ENCODE measurements around the gene SLC25A19. TPM values are rescaled to one million over a fixed set of nuclear protein-coding genes. Genes with fewer than 3 reads are reported as not detected.

SLC25A19 gene
- total RNA-seq, 4 donors from 2014 or later: 6.1 to 18.7 (median 14.4) TPM

- DNase-seq (peak in 1 of 2 donors; percentile 34), ATAC-seq (no peak)
- peak overlapping the region; percentile 82 to 100 (median 90) for H3K4me3 ChIP-seq
- TF ChIP-seq CTCF (IDR thresholded peaks at IDR 0.05 in 4 of 5, conservative IDR thresholded peaks at IDR 0.05 in 1 of 5) (no peak), POLR2A (IDR thresholded peaks at IDR 0.05) (no peak)
- in situ Hi-C loops (cut with MboI; ENCODE audit: low sequenced_read_pairs in 4 of 4) (no loop called here), intact Hi-C loops (cut with DNase I; ENCODE audit: low total_unique reads) (loop anchor here (2.0 kb wide), 1 partner anchor 17 kb away; the partner anchor contains the start of gene SLC25A19)
- peaks cover 0 to 3% of the 10 kb centered on the region in 2 donors for H3K36me3 ChIP-seq
- H3K9me3 ChIP-seq: no peaks in the 10 kb centered on the region
- H3K4me1 ChIP-seq: peaks cover 18 to 33% of the 10 kb centered on the region in 2 donors
- H3K27ac ChIP-seq: peak overlapping the region; percentile 90 to 100 (median 96)
- H3K27me3 ChIP-seq: no peaks in the 10 kb centered on the region
Observed at GRCh38 chr17:75271955-75272847, 17.0 kb downstream of the SLC25A19 start.

GRCh38 chr17:75271233-75271954 is 17.8 kb downstream of the SLC25A19 start:
- H3K4me3 ChIP-seq: peak overlapping the region; percentile 82 to 100 (median 90)
- H3K27me3 ChIP-seq: no peaks in the 10 kb centered on the region
- intact Hi-C loops (cut with DNase I; ENCODE audit: low total_unique reads): loop anchor here (2.0 kb wide), 1 partner anchor 17 kb away; the partner anchor contains the start of gene SLC25A19
- peak; percentile 77 to 82 for ATAC-seq
- DNase-seq: peak; percentile 58 to 72
- no peaks in the 10 kb centered on the region for H3K9me3 ChIP-seq
- peaks cover 0 to 11% of the 10 kb centered on the region in 2 donors for H3K36me3 ChIP-seq
- H3K27ac ChIP-seq: peak overlapping the region; percentile 90 to 100 (median 96)
- H3K4me1 ChIP-seq: peaks cover 18 to 33% of the 10 kb centered on the region in 2 donors
- in situ Hi-C loops (cut with MboI; ENCODE audit: low sequenced_read_pairs in 4 of 4): no loop called here
- TF ChIP-seq CTCF (IDR thresholded peaks at IDR 0.05 in 4 of 5, conservative IDR thresholded peaks at IDR 0.05 in 1 of 5) (peak in 4 of 5 experiments; percentile 95 to 100 (median 98)), POLR2A (IDR thresholded peaks at IDR 0.05) (no peak)

GRCh38 chr17:75270966-75271232 is 18.3 kb downstream of the SLC25A19 start, which contains the start of gene MIF4GD:
TSS of gene MIF4GD (minus strand) at chr17:75271231. CDS start at chr17:75270195, 1,036 bp downstream.
- in situ Hi-C loops (cut with MboI; ENCODE audit: low sequenced_read_pairs in 4 of 4) (no loop called here), intact Hi-C loops (cut with DNase I; ENCODE audit: low total_unique reads) (loop anchor here (1.0 to 2.0 kb wide), 3 partner anchors 18 to 156 kb away; partner anchors contain the start of gene SLC25A19)
- H3K27ac ChIP-seq: peak within 1 kb of the TSS; percentile 96 to 100 (median 98)
- peaks cover 0 to 16% of the 10 kb centered on the region in 2 donors for H3K36me3 ChIP-seq
- no peak for ATAC-seq
- peak; percentile 74 to 93 for TF ChIP-seq POLR2A (IDR thresholded peaks at IDR 0.05)
- no peak for TF ChIP-seq CTCF (IDR thresholded peaks at IDR 0.05 in 4 of 5, conservative IDR thresholded peaks at IDR 0.05 in 1 of 5)
- H3K27me3 ChIP-seq: no peaks in the 10 kb centered on the region
- H3K9me3 ChIP-seq: no peaks in the 10 kb centered on the region
- peak within 1 kb of the TSS; percentile 82 to 100 (median 90) for H3K4me3 ChIP-seq
- no peak for DNase-seq
- peaks cover 18 to 33% of the 10 kb centered on the region in 2 donors for H3K4me1 ChIP-seq

- peak; percentile 67 to 93 for DNase-seq
- peak in 2 of 5 experiments; percentile 8 to 50 for TF ChIP-seq CTCF (IDR thresholded peaks at IDR 0.05 in 4 of 5, conservative IDR thresholded peaks at IDR 0.05 in 1 of 5)
- TF ChIP-seq POLR2A (IDR thresholded peaks at IDR 0.05): peak; percentile 55 to 58
- H3K4me3 ChIP-seq: peak overlapping the region; percentile 82 to 98 (median 88)
- H3K36me3 ChIP-seq: peaks cover 0 to 21% of the 10 kb centered on the region in 2 donors
- H3K4me1 ChIP-seq: peaks cover 18 to 33% of the 10 kb centered on the region in 2 donors
- in situ Hi-C loops (cut with MboI; ENCODE audit: low sequenced_read_pairs in 4 of 4): no loop called here
- no peaks in the 10 kb centered on the region for H3K27me3 ChIP-seq
- no peaks in the 10 kb centered on the region for H3K9me3 ChIP-seq
- intact Hi-C loops (cut with DNase I; ENCODE audit: low total_unique reads): loop anchor here (1.0 to 2.0 kb wide), 3 partner anchors 18 to 155 kb away; partner anchors contain the start of gene SLC25A19
- peak; percentile 74 to 83 for ATAC-seq
- peak overlapping the region; percentile 96 to 100 (median 98) for H3K27ac ChIP-seq
Observed at GRCh38 chr17:75270218-75270965, 18.8 kb downstream of the SLC25A19 start.
